Measurements from ENCODE around the gene ICE2. TPM values are rescaled to one million over a fixed set of nuclear protein-coding genes. Genes with fewer than 3 reads are reported as not detected.

Gene ICE2
- total RNA-seq, 2 donors from 2014 or later: 89.4 to 99.7 TPM

GRCh38 chr15:60391722-60392315, 87.1 kb downstream of the ICE2 start:
- TF ChIP-seq, protein P1, sequence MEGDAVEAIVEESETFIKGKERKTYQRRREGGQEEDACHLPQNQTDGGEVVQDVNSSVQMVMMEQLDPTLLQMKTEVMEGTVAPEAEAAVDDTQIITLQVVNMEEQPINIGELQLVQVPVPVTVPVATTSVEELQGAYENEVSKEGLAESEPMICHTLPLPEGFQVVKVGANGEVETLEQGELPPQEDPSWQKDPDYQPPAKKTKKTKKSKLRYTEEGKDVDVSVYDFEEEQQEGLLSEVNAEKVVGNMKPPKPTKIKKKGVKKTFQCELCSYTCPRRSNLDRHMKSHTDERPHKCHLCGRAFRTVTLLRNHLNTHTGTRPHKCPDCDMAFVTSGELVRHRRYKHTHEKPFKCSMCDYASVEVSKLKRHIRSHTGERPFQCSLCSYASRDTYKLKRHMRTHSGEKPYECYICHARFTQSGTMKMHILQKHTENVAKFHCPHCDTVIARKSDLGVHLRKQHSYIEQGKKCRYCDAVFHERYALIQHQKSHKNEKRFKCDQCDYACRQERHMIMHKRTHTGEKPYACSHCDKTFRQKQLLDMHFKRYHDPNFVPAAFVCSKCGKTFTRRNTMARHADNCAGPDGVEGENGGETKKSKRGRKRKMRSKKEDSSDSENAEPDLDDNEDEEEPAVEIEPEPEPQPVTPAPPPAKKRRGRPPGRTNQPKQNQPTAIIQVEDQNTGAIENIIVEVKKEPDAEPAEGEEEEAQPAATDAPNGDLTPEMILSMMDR (conservative IDR thresholded peaks at IDR 0.05): no peak
- peaks cover 61% of the 10 kb centered on the region for H3K36me3 ChIP-seq (ENCODE audit: control insufficient read depth, insufficient read depth, low read length)
- no peak overlapping the region for H3K27ac ChIP-seq (ENCODE audit: low read depth, low read length)
- Mint-ChIP-seq H3K4me3 (no peak overlapping the region), H3K4me1 (peaks cover 66% of the 10 kb centered on the region), H3K9me3 (no peaks in the 10 kb centered on the region), H3K27me3 (ENCODE audit: insufficient read depth) (peaks cover 13% of the 10 kb centered on the region), H3K36me3 (ENCODE audit: low read depth) (peaks cover 35% of the 10 kb centered on the region), H3K27ac (peak overlapping the region; percentile 38)
- H3K9me3 ChIP-seq (ENCODE audit: control insufficient read depth, low read length): no peaks in the 10 kb centered on the region
- H3K4me1 ChIP-seq (ENCODE audit: control insufficient read depth, insufficient read depth, low read length): peaks cover 48% of the 10 kb centered on the region
- peak overlapping the region; percentile 67 for H3K4me3 ChIP-seq (ENCODE audit: low read length)
- 33 to 34% methylated on average over 2 to 4 of the region's 4 CpGs for WGBS, 2 experiments (ENCODE audit: insufficient coverage in 1 of 2, insufficient read length in 1 of 2)
- DNase-seq: peak; percentile 37
- H3K9ac ChIP-seq (ENCODE audit: extremely low read depth, low read length, poor library complexity, severe bottlenecking): peak overlapping the region; percentile 82
- H3K27me3 ChIP-seq (ENCODE audit: control insufficient read depth, insufficient read depth, low read length, poor library complexity, severe bottlenecking): no peaks in the 10 kb centered on the region

DNA sequence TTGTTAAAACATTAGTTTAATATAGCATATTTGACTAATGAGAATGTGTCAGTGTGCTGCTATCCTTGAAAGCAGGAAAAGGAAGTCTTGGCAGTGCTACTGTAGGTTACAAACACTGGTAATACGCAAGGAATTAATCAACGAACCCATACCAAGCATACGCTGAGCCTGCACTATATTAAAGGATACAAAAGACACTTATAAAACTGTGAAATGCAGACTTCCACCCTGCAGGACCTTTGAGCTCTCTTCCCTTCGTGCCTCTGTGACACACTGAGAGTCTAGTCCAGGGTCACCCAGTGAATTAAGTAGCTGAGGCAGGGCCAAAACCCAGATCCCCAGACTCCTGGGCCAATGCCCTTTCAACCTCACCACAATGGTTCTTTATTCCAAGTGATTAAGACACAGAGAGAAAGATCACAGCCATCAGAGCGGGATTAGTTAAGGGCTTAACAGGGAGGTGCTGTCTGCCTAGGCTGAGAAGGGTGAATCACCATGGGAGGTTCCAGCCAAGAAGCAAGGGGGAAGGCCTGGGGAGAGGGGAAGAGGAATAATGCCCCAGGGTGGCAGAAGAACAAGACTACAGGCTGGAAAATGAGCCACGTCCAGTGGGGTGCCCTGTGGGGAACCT, 88.0 kb downstream of the ICE2 start:
- H3K9ac ChIP-seq (ENCODE audit: extremely low read depth, low read length, poor library complexity, severe bottlenecking): peak overlapping the region; percentile 82
- no peaks in the 10 kb centered on the region for H3K9me3 ChIP-seq (ENCODE audit: control insufficient read depth, low read length)
- DNase-seq: peak; percentile 79
- Mint-ChIP-seq H3K36me3 (ENCODE audit: low read depth) (peaks cover 36% of the 10 kb centered on the region), H3K9me3 (no peaks in the 10 kb centered on the region), H3K27ac (peak overlapping the region; percentile 61), H3K27me3 (ENCODE audit: insufficient read depth) (peaks cover 5% of the 10 kb centered on the region), H3K4me3 (no peak overlapping the region), H3K4me1 (peaks cover 62% of the 10 kb centered on the region)
- peak overlapping the region; percentile 67 for H3K4me3 ChIP-seq (ENCODE audit: low read length)
- peaks cover 63% of the 10 kb centered on the region for H3K36me3 ChIP-seq (ENCODE audit: control insufficient read depth, insufficient read depth, low read length)
- H3K27ac ChIP-seq (ENCODE audit: low read depth, low read length): no peak overlapping the region
- WGBS, 2 experiments (ENCODE audit: insufficient coverage in 1 of 2, insufficient read length in 1 of 2): 31 to 55% methylated on average over 3 to 6 of the region's 6 CpGs
- H3K27me3 ChIP-seq (ENCODE audit: control insufficient read depth, insufficient read depth, low read length, poor library complexity, severe bottlenecking): no peaks in the 10 kb centered on the region
- TF ChIP-seq, protein P1 (conservative IDR thresholded peaks at IDR 0.05): no peak
- H3K4me1 ChIP-seq (ENCODE audit: control insufficient read depth, insufficient read depth, low read length): peaks cover 48% of the 10 kb centered on the region

DNA sequence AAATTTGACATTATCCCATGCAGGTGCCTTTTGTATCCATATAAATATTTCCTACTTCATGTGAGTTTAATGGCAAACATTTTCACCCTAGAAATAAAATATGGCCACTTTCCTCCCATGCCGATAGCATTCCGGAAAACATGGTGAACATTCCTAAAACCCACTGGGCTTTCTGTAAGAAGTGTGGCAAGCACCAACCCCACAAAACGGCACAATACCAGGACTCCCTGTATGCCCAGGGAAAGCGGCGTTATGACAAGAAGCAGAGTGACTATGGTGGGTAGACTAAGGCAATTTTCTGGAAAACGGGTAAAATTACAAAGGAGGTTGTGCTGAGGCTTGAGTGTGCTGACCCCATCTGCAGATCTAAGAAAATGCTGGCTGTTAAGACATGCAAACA, 88.7 kb downstream of the ICE2 start:
- Mint-ChIP-seq H3K27me3 (ENCODE audit: insufficient read depth) (no peaks in the 10 kb centered on the region), H3K36me3 (ENCODE audit: low read depth) (peaks cover 31% of the 10 kb centered on the region), H3K9me3 (no peaks in the 10 kb centered on the region), H3K4me1 (peaks cover 60% of the 10 kb centered on the region), H3K4me3 (no peak overlapping the region), H3K27ac (no peak overlapping the region)
- H3K27me3 ChIP-seq (ENCODE audit: control insufficient read depth, insufficient read depth, low read length, poor library complexity, severe bottlenecking): no peaks in the 10 kb centered on the region
- H3K4me1 ChIP-seq (ENCODE audit: control insufficient read depth, insufficient read depth, low read length): peaks cover 42% of the 10 kb centered on the region
- DNase-seq: peak; percentile 39
- no peak overlapping the region for H3K9ac ChIP-seq (ENCODE audit: extremely low read depth, low read length, poor library complexity, severe bottlenecking)
- H3K4me3 ChIP-seq (ENCODE audit: low read length): peak overlapping the region; percentile 67
- peaks cover 62% of the 10 kb centered on the region for H3K36me3 ChIP-seq (ENCODE audit: control insufficient read depth, insufficient read depth, low read length)
- H3K27ac ChIP-seq (ENCODE audit: low read depth, low read length): no peak overlapping the region
- TF ChIP-seq, protein P1 (conservative IDR thresholded peaks at IDR 0.05): no peak
- no peaks in the 10 kb centered on the region for H3K9me3 ChIP-seq (ENCODE audit: control insufficient read depth, low read length)
- 83 to 89% methylated on average over 4 to 6 of the region's 6 CpGs for WGBS, 2 experiments (ENCODE audit: insufficient coverage in 1 of 2, insufficient read length in 1 of 2)

Data from endodermal cell (in vitro differentiated cells).